Karpas-422 (cell line): Measurements from ENCODE around the gene DMD. TPM values are rescaled to one million over a fixed set of nuclear protein-coding genes. Genes with fewer than 3 reads are reported as not detected.

Experiments used
- DNase-seq: peaks from one replicate; pipeline ENCODE4 v3.0.0-alpha.2; 2015
- H2AFZ ChIP-seq: fragments of 200-600 bp; sonication (generic); 2 replicates; pipeline ENCODE4 v1.6.1; 2014; ENCODE audit warnings: antibody characterized with exemption, low read length, mixed read lengths
- H3K27ac ChIP-seq: fragments of 200-600 bp; sonication (generic); 2 replicates; pipeline ENCODE4 v1.5.1; 2014; ENCODE audit warnings: mild to moderate bottlenecking, low read length, moderate library complexity
- H3K27me3 ChIP-seq: fragments of 200-600 bp; sonication (generic); 2 replicates; pipeline ENCODE4 v1.6.1; 2014; ENCODE audit warnings: low read length, mixed read lengths
- H3K36me3 ChIP-seq: fragments of 200-600 bp; sonication (generic); 2 replicates; pipeline ENCODE4 v1.6.1; 2014; ENCODE audit warnings: low read length, mixed read lengths; ENCODE audit not compliant: insufficient read depth
- H3K4me1 ChIP-seq: fragments of 200-600 bp; sonication (generic); 2 replicates; pipeline ENCODE4 v1.6.1; 2014; ENCODE audit warnings: mild to moderate bottlenecking, low read length, mixed read lengths
- H3K4me2 ChIP-seq: fragments of 200-600 bp; sonication (generic); 2 replicates; pipeline ENCODE4 v1.6.1; 2014; ENCODE audit warnings: low read length, low read depth, mild to moderate bottlenecking; ENCODE audit not compliant: poor library complexity, severe bottlenecking
- H3K4me3 ChIP-seq: fragments of 200-600 bp; sonication (generic); 2 replicates; pipeline ENCODE4 v1.5.1; 2014; ENCODE audit warnings: mild to moderate bottlenecking, antibody characterized with exemption, low read length, mixed read lengths
- H3K79me2 ChIP-seq: fragments of 200-600 bp; sonication (generic); 2 replicates; pipeline ENCODE4 v1.6.1; 2014; ENCODE audit warnings: mild to moderate bottlenecking, low read length, mixed read lengths
- H3K9ac ChIP-seq: fragments of 200-600 bp; sonication (generic); 2 replicates; pipeline ENCODE4 v1.6.0; 2014; ENCODE audit warnings: low read length
- H3K9me2 ChIP-seq: fragments of 200-600 bp; sonication (generic), shearing (Covaris generic); replicated peaks from 2 replicates; pipeline ENCODE4 v1.6.0; 2014; ENCODE audit warnings: mild to moderate bottlenecking, low read length, moderate library complexity; ENCODE audit not compliant: insufficient read depth
- H3K9me3 ChIP-seq: fragments of 300-700, 200-600 bp; sonication (generic); 2 replicates; pipeline ENCODE4 v1.6.1; 2014; ENCODE audit warnings: low read length, mixed read lengths
- H4K20me1 ChIP-seq: fragments of 200-600 bp; sonication (generic); 2 replicates; pipeline ENCODE4 v1.6.1; 2014; ENCODE audit warnings: mild to moderate bottlenecking, antibody characterized with exemption, low read length, low read depth; ENCODE audit not compliant: insufficient read depth
- total RNA-seq: library from RNA; depleted of rRNA; stranded (reverse); fragments of >200 nt; shearing (Covaris generic); gene quantifications from 2 replicates; pipeline ENCODE4 v1.2.3, GENCODE V29; 2014; ENCODE audit warnings: low replicate concordance

Gene DMD
- total RNA-seq, 1 experiment from 2014 or later: not detected

GRCh38 chrX:31280580-31280979, 1930.8 kb downstream of the DMD start:
- Histone ChIP-seq H3K4me3 (no peak overlapping the region), H3K9me3 (no peaks in the 10 kb centered on the region; the same call in 1 of the 2 replicates), H3K4me2 (no peak overlapping the region), H3K4me1 (no peaks in the 10 kb centered on the region), H4K20me1 (no peaks in the 10 kb centered on the region), H3K9ac (no peak overlapping the region), H2AFZ (no peak overlapping the region), H3K27ac (no peak overlapping the region), H3K36me3 (no peaks in the 10 kb centered on the region), H3K27me3 (no peaks in the 10 kb centered on the region), H3K9me2 (no peaks in the 10 kb centered on the region), H3K79me2 (no peaks in the 10 kb centered on the region)
- DNase-seq: no peak

- no peak overlapping the region for H3K4me2 ChIP-seq
- no peak overlapping the region for H2AFZ ChIP-seq
- no peaks in the 10 kb centered on the region for H3K36me3 ChIP-seq
- no peaks in the 10 kb centered on the region; the same call in 1 of the 2 replicates for H3K9me3 ChIP-seq
- H3K4me3 ChIP-seq: no peak overlapping the region
- H3K4me1 ChIP-seq: no peaks in the 10 kb centered on the region
- H3K27me3 ChIP-seq: no peaks in the 10 kb centered on the region
- no peak overlapping the region for H3K9ac ChIP-seq
- H3K27ac ChIP-seq: no peak overlapping the region
- H3K79me2 ChIP-seq: no peaks in the 10 kb centered on the region
- no peak for DNase-seq
- no peaks in the 10 kb centered on the region for H4K20me1 ChIP-seq
- H3K9me2 ChIP-seq: no peaks in the 10 kb centered on the region
Measured at GRCh38 chrX:31279359-31279758, 1932.0 kb downstream of the DMD start.

GRCh38 chrX:31272472-31272775, 1938.9 kb downstream of the DMD start:
- Histone ChIP-seq H4K20me1 (no peaks in the 10 kb centered on the region), H3K4me3 (no peak overlapping the region), H3K36me3 (no peaks in the 10 kb centered on the region), H3K9me2 (no peaks in the 10 kb centered on the region), H3K9ac (no peak overlapping the region), H3K27ac (no peak overlapping the region), H3K4me2 (no peak overlapping the region), H3K9me3 (no peaks in the 10 kb centered on the region), H3K27me3 (no peaks in the 10 kb centered on the region), H3K4me1 (no peaks in the 10 kb centered on the region), H3K79me2 (no peaks in the 10 kb centered on the region), H2AFZ (no peak overlapping the region)
- no peak for DNase-seq

GRCh38 chrX:31271615-31272471, 1939.5 kb downstream of the DMD start:
- Histone ChIP-seq H3K79me2 (no peaks in the 10 kb centered on the region), H3K27ac (no peak overlapping the region), H3K9me2 (no peaks in the 10 kb centered on the region), H2AFZ (no peak overlapping the region), H4K20me1 (no peaks in the 10 kb centered on the region), H3K4me3 (no peak overlapping the region), H3K27me3 (no peaks in the 10 kb centered on the region), H3K9ac (no peak overlapping the region), H3K9me3 (no peaks in the 10 kb centered on the region), H3K4me2 (no peak overlapping the region), H3K36me3 (no peaks in the 10 kb centered on the region), H3K4me1 (no peaks in the 10 kb centered on the region)
- DNase-seq: no peak

GRCh38 chrX:31269914-31270313, 1941.4 kb downstream of the DMD start:
- Histone ChIP-seq H4K20me1 (no peaks in the 10 kb centered on the region), H3K27me3 (no peaks in the 10 kb centered on the region), H3K9me2 (no peaks in the 10 kb centered on the region), H3K9ac (no peak overlapping the region), H3K4me2 (no peak overlapping the region), H3K79me2 (no peaks in the 10 kb centered on the region), H3K4me3 (no peak overlapping the region), H3K27ac (no peak overlapping the region), H3K4me1 (no peaks in the 10 kb centered on the region), H3K9me3 (no peaks in the 10 kb centered on the region), H3K36me3 (no peaks in the 10 kb centered on the region), H2AFZ (no peak overlapping the region)
- DNase-seq: no peak

- Histone ChIP-seq H3K9ac (no peak overlapping the region), H3K27me3 (no peaks in the 10 kb centered on the region), H3K36me3 (no peaks in the 10 kb centered on the region), H3K4me1 (no peaks in the 10 kb centered on the region), H3K79me2 (no peaks in the 10 kb centered on the region), H3K27ac (no peak overlapping the region), H4K20me1 (no peaks in the 10 kb centered on the region), H3K4me3 (no peak overlapping the region), H3K9me3 (no peaks in the 10 kb centered on the region), H3K4me2 (no peak overlapping the region), H3K9me2 (no peaks in the 10 kb centered on the region), H2AFZ (no peak overlapping the region)
- DNase-seq: no peak
Measured at GRCh38 chrX:31268359-31268758, 1943.0 kb downstream of the DMD start.

- H3K9me2 ChIP-seq: no peaks in the 10 kb centered on the region
- no peak overlapping the region for H3K4me2 ChIP-seq
- H3K27me3 ChIP-seq: no peaks in the 10 kb centered on the region
- no peaks in the 10 kb centered on the region for H4K20me1 ChIP-seq
- no peak overlapping the region for H3K4me3 ChIP-seq
- H2AFZ ChIP-seq: no peak overlapping the region
- H3K36me3 ChIP-seq: no peaks in the 10 kb centered on the region
- no peak overlapping the region for H3K9ac ChIP-seq
- H3K4me1 ChIP-seq: no peaks in the 10 kb centered on the region
- no peaks in the 10 kb centered on the region for H3K9me3 ChIP-seq
- H3K27ac ChIP-seq: no peak overlapping the region
- H3K79me2 ChIP-seq: no peaks in the 10 kb centered on the region
- no peak for DNase-seq
Measured at GRCh38 chrX:31266203-31267076, 1944.9 kb downstream of the DMD start.

GRCh38 chrX:31265383-31265782, 1946.0 kb downstream of the DMD start:
- no peak overlapping the region for H3K4me3 ChIP-seq
- H3K4me2 ChIP-seq: no peak overlapping the region
- H2AFZ ChIP-seq: no peak overlapping the region
- DNase-seq: no peak
- H3K9me2 ChIP-seq: no peaks in the 10 kb centered on the region
- no peaks in the 10 kb centered on the region for H3K36me3 ChIP-seq
- no peaks in the 10 kb centered on the region for H3K9me3 ChIP-seq
- H3K27me3 ChIP-seq: no peaks in the 10 kb centered on the region
- H3K4me1 ChIP-seq: no peaks in the 10 kb centered on the region
- H3K27ac ChIP-seq: no peak overlapping the region
- no peaks in the 10 kb centered on the region for H3K79me2 ChIP-seq
- H4K20me1 ChIP-seq: no peaks in the 10 kb centered on the region
- H3K9ac ChIP-seq: no peak overlapping the region
